Activated T-helper 17 cell treated with anti-CD3 and anti-CD28 coated beads, Interleukin-2, amount 50 U/mL, for 72 hours (primary cell): ENCODE results near the gene PRR35. TPM values are rescaled to one million over a fixed set of nuclear protein-coding genes. Genes with fewer than 3 reads are reported as not detected.

Source experiments
- ATAC-seq: fragments of 150-1000 bp; cut with Tn5 transposase; replicated peaks from 2 replicates; pipeline ENCODE4 v1.10.0; 2021; ENCODE audit warnings: mild to moderate bottlenecking, moderate library complexity
- H3K27ac Mint-ChIP-seq: one replicate; pipeline ENCODE4 v1.8.0; 2022; ENCODE audit warnings: mixed read lengths
- H3K27me3 Mint-ChIP-seq: one replicate; pipeline ENCODE4 v1.8.0; 2022; ENCODE audit warnings: mixed read lengths
- H3K36me3 Mint-ChIP-seq: one replicate; pipeline ENCODE4 v1.8.0; 2022; ENCODE audit warnings: low read depth, mild to moderate bottlenecking, mixed read lengths
- H3K4me1 Mint-ChIP-seq: one replicate; pipeline ENCODE4 v1.8.0; 2022; ENCODE audit warnings: mixed read lengths
- H3K4me3 Mint-ChIP-seq: one replicate; pipeline ENCODE4 v1.8.0; 2022; ENCODE audit warnings: mild to moderate bottlenecking, mixed read lengths
- H3K9me3 Mint-ChIP-seq: one replicate; pipeline ENCODE4 v1.8.0; 2022; ENCODE audit warnings: mixed read lengths
- total RNA-seq, 2 donors: library from RNA; stranded (reverse); gene quantifications; one replicate each; pipeline ENCODE4 v1.2.3, GENCODE V29; 2022

The PRR35 gene
- total RNA-seq, 2 donors from 2014 or later, result not detected

- Mint-ChIP-seq H3K36me3 (no peaks in the 10 kb centered on the region), H3K4me3 (no peak overlapping the region), H3K27ac (no peak overlapping the region), H3K4me1 (peaks cover 15% of the 10 kb centered on the region), H3K9me3 (no peaks in the 10 kb centered on the region), H3K27me3 (no peaks in the 10 kb centered on the region)
- no peak for ATAC-seq
These were observed 15.4 kb downstream of the PRR35 start for GRCh38 chr16:575354-576196.

GRCh38 chr16:576197-576822, 16.1 kb downstream of the PRR35 start:
- ATAC-seq, result no peak
- no peaks in the 10 kb centered on the region for H3K9me3 Mint-ChIP-seq
- H3K4me1 Mint-ChIP-seq, result peaks cover 8% of the 10 kb centered on the region

GRCh38 chr16:576823-577201, 16.6 kb downstream of the PRR35 start:
- Mint-ChIP-seq H3K36me3 (no peaks in the 10 kb centered on the region), H3K27me3 (no peaks in the 10 kb centered on the region), H3K27ac (no peak overlapping the region), H3K9me3 (no peaks in the 10 kb centered on the region), H3K4me3 (no peak overlapping the region), H3K4me1 (peaks cover 3% of the 10 kb centered on the region)
- no peak for ATAC-seq

More at GRCh38 chr16:576197-576822, 16.1 kb downstream of the PRR35 start:
- Mint-ChIP-seq H3K27ac (no peak overlapping the region), H3K27me3 (no peaks in the 10 kb centered on the region), H3K4me3 (no peak overlapping the region), H3K36me3 (no peaks in the 10 kb centered on the region)

DNA sequence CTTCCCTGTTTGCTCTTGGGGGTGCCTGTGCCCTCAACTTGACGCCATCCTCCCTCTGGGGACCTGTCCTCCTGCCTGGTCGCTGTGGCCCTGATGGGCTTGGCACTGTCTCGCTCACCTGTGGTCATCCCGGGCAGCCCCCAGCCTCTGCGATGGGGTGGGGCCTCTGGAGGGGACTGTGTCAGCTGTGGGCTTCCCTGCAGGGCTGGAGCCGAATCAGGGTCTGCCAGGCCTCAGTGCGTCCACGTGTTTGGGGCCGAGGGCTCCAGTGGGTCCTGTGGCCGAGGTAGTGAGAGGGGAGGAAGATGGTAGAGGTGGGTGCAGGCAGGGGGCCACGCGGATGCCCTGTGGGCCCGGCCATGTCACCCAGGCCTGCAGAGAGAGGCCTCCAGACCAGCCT, 17.6 kb downstream of the PRR35 start:
- H3K4me1 Mint-ChIP-seq, result no peaks in the 10 kb centered on the region
- no peak overlapping the region for H3K4me3 Mint-ChIP-seq
- no peaks in the 10 kb centered on the region for H3K36me3 Mint-ChIP-seq
- H3K27me3 Mint-ChIP-seq, result no peaks in the 10 kb centered on the region
- no peak overlapping the region for H3K27ac Mint-ChIP-seq
- H3K9me3 Mint-ChIP-seq, result no peaks in the 10 kb centered on the region
- no peak for ATAC-seq

GRCh38 chr16:578232-578869, 18.2 kb downstream of the PRR35 start:
- Mint-ChIP-seq H3K27me3 (no peaks in the 10 kb centered on the region), H3K27ac (no peak overlapping the region), H3K9me3 (no peaks in the 10 kb centered on the region), H3K4me1 (no peaks in the 10 kb centered on the region), H3K36me3 (no peaks in the 10 kb centered on the region), H3K4me3 (no peak overlapping the region)
- ATAC-seq, result no peak

DNA sequence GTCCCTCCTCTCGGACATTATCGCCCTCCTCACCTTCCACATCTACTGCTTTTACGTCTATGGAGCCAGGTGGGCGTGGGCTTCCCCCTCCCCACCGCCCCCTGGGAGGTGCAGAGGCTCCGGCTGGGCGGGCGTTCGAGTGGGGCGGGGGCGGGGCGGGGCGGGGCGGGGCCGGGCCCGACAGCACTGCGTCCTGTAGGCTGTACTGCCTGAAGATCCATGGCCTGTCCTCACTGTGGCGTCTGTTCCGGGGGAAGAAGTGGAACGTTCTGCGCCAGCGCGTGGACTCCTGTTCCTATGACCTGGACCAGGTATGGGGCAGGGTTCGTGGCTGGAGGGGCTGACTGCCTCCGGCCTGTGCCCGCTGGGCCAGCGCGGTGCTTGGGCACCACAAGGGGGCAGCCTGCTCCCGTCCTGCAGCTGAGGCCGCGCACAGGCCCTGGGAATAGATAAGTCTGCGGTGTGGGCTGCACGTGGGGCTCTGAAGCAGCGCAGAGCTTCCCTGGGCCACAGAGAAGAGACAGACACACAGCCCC, 18.7 kb downstream of the PRR35 start:
- H3K4me1 Mint-ChIP-seq, result no peaks in the 10 kb centered on the region
- H3K4me3 Mint-ChIP-seq, result no peak overlapping the region
- ATAC-seq, result peak; percentile 96
- no peak overlapping the region for H3K27ac Mint-ChIP-seq
- no peaks in the 10 kb centered on the region for H3K27me3 Mint-ChIP-seq
- no peaks in the 10 kb centered on the region for H3K36me3 Mint-ChIP-seq
- H3K9me3 Mint-ChIP-seq, result no peaks in the 10 kb centered on the region

DNA sequence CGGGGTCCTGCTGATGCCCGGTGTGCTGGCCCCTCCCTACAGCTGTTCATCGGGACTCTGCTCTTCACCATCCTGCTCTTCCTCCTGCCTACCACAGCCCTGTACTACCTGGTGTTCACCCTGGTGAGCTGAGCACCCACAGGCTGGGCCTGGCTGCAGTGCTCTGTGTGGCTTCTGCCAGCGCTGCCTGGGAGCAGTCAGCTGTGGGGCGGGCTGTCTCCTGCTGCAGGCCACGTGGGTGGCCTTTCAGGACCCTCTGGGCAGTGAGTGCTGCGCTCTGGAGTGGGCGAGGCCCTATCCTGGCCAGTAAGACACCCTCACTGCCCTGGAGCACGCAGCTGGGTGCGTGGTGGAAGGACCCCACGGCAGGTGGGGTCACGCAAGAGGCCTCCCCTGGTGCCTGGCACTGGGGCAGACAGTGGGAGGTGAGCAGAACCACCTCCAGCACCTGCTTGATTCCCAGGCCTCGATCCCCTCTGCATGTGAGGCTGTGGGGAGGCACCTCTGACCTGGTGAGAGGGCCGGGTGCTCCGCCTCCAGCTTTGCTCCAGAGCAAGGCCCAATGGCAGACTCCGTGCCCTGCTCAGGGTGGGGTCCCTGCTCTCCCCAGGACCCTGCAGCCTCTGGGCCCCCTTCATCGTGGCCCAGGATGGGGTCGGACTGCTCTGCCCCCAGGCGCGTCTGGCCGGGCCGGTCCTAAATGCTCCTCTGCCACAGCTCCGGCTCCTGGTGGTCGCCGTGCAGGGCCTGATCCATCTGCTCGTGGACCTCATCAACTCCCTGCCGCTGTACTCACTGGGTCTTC, 20.1 kb downstream of the PRR35 start:
- no peak for ATAC-seq
- no peak overlapping the region for H3K27ac Mint-ChIP-seq
- no peaks in the 10 kb centered on the region for H3K36me3 Mint-ChIP-seq
- H3K4me1 Mint-ChIP-seq, result no peaks in the 10 kb centered on the region
- no peak overlapping the region for H3K4me3 Mint-ChIP-seq
- no peaks in the 10 kb centered on the region for H3K9me3 Mint-ChIP-seq
- H3K27me3 Mint-ChIP-seq, result no peaks in the 10 kb centered on the region

DNA sequence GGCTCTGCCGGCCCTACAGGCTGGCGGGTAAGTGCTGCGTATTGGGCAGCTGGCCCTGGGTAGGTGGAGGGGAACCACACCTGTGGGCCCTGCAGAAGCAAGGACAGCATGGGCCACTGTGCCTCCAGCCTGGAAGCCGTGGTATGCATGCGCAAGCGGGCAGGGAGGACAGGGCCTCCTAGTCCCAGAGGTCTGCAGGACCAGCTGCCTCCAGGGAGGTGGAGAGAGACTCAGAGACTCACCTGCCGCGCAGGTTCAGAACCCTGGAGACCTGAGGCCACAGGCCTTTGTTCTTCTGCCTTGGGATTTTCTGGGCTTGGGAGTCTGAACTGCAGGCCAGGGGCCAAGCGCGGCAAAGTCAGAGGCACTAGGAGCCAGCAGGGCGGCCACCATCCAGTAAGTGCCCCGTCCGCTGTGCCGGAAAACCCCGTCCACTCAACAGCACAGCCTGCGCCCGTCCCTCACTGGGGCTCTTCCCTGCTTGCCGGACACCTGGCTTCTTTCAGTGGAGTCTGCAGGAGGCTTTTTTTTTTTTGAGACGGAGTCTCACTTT, 20.8 kb downstream of the PRR35 start:
- Mint-ChIP-seq H3K27ac (no peak overlapping the region), H3K4me3 (no peak overlapping the region), H3K36me3 (no peaks in the 10 kb centered on the region), H3K4me1 (no peaks in the 10 kb centered on the region), H3K27me3 (no peaks in the 10 kb centered on the region), H3K9me3 (no peaks in the 10 kb centered on the region)
- no peak for ATAC-seq

DNA sequence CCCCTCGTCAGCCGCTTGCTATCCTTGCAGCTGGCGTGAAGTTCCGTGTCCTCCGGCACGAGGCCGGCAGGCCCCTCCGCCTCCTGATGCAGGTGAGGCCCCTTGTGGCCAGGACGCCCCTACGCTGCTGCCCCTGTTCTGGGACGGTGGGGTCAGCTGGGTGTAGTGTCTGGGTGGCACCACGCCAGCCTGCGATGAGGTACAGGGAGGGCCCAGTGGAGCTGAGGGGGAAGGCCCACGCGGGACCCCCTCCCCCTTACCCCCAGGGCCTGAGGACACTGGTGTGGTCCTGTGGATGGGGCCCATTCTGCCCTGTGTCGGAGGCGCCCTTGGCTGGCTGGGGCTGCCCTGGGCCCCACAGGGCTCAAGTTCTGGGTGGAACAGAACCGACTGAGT, 22.0 kb downstream of the PRR35 start:
- H3K9me3 Mint-ChIP-seq, result no peaks in the 10 kb centered on the region
- no peak overlapping the region for H3K27ac Mint-ChIP-seq
- no peak for ATAC-seq
- no peak overlapping the region for H3K4me3 Mint-ChIP-seq
- H3K27me3 Mint-ChIP-seq, result no peaks in the 10 kb centered on the region
- peaks cover under 1% of the 10 kb centered on the region for H3K36me3 Mint-ChIP-seq
- H3K4me1 Mint-ChIP-seq, result no peaks in the 10 kb centered on the region

DNA sequence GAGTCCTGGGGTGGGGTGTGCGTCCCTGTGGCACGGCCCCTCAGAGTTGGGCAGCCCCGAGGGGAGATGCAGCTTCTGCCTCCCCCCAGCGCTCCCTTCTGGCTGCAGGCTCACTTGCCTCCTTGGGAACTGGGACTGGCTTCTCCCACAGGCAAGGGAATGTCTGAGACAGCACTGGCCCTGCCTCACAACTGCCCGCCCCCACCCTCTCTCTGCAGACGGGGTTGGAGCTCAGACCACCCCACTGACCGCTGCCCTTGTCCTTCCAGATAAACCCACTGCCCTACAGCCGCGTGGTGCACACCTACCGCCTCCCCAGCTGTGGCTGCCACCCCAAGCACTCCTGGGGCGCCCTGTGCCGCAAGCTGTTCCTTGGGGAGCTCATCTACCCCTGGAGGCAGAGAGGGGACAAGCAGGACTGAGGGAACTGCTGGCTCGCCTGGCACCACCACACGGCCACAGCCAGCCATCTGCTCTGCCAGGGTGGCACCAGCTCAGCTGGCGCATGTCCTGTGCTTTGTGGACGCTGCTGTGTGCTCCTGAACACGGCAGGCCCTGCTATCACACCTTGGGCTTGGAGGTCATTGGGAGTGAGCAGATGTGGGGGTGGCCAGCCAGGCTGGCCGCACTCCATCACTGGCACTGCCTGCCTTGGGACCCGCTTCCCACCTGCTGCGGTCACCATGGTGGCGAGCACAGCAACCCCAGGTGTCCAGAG, 22.6 kb downstream of the PRR35 start:
- Mint-ChIP-seq H3K36me3 (peaks cover 6% of the 10 kb centered on the region), H3K4me3 (no peak overlapping the region), H3K4me1 (no peaks in the 10 kb centered on the region), H3K9me3 (no peaks in the 10 kb centered on the region), H3K27ac (no peak overlapping the region), H3K27me3 (no peaks in the 10 kb centered on the region)
- no peak for ATAC-seq

DNA sequence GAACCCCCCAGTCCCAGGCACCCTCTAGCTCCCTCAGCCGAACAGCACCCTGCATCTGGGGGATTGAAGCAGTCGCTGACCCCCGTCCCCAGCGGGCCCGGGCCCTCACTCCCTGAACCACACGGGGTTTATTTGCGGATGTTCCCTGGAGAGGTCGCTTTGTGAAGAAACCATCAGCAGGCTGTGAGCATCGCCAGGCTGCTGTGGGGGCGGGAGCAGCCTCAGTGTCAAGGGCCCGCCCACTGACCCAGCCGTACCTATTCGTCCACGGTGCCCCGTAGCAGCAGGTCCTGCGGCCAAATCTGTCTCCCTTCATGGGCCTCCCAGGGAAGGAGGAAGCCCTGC, 23.2 kb downstream of the PRR35 start:
- Mint-ChIP-seq H3K27me3 (no peaks in the 10 kb centered on the region), H3K27ac (no peak overlapping the region), H3K9me3 (no peaks in the 10 kb centered on the region), H3K4me1 (no peaks in the 10 kb centered on the region), H3K4me3 (no peak overlapping the region), H3K36me3 (peaks cover 13% of the 10 kb centered on the region)
- ATAC-seq, result no peak

DNA sequence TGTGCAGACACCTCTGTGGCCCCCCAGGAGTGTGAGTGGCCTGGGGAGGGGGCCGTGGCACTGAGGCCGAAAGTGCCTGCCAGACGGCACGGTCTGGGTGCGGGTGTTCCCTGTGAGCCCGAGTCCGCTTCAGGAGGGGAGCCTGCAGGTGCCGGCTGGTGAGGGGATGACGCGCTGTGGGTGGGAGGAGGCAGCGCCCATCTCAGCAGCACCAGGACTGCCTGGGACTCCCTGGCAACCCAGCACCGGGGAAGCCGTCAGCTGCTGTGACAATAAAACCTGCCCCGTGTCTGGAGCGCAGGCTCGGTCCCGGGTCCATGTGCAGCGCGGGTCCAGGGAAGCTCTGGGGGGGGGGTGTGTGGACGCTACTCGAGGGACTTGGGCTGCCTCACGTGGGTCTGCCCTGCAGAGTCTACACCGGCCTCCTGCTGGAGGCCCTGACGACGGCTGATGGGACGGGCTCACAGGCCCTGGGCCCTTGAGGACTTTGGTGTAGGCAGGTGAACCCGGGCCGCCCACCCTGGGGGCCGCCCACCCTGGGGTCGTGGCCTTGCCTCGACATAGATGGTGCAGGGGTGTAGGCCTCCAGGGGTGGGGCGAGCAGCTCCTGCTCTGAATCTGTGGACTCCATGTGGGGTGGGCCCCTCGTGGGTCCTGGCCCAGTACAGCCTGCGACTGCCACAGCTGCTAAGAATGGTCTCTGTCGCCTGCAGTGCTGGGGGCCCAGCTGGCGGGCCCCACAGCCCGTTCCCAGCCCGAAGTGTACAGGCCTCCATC, 23.8 kb downstream of the PRR35 start:
- no peak overlapping the region for H3K4me3 Mint-ChIP-seq
- ATAC-seq, result no peak
- H3K9me3 Mint-ChIP-seq, result no peaks in the 10 kb centered on the region
- H3K36me3 Mint-ChIP-seq, result peaks cover 16% of the 10 kb centered on the region
- H3K27ac Mint-ChIP-seq, result no peak overlapping the region
- no peaks in the 10 kb centered on the region for H3K4me1 Mint-ChIP-seq
- H3K27me3 Mint-ChIP-seq, result no peaks in the 10 kb centered on the region

DNA sequence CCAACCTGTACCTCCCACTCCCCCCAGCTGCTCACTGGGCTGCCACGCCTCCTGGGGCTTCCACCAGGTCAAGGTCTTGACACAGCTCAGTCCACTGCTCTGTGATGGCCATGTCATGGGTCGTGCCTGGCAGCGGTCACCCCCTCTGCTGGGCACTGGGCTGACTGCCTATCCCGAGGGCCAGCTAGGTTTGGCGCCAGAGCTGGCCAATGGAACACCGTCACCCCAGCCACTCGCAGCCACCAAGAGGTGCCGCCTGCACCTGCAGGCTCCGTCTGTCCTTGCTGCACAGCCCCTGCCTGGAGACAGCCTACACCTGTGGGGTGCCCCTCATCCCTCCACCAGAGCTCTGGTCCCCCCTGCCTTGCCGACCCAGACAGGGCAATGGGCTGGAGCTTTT, 25.2 kb downstream of the PRR35 start:
- ATAC-seq, result no peak
- Mint-ChIP-seq H3K4me1 (no peaks in the 10 kb centered on the region), H3K4me3 (no peak overlapping the region), H3K27ac (peak overlapping the region; percentile 30), H3K9me3 (no peaks in the 10 kb centered on the region), H3K36me3 (peaks cover 16% of the 10 kb centered on the region), H3K27me3 (no peaks in the 10 kb centered on the region)
